ENCODE results near the gene KIF12.

KIF12 gene

DNA sequence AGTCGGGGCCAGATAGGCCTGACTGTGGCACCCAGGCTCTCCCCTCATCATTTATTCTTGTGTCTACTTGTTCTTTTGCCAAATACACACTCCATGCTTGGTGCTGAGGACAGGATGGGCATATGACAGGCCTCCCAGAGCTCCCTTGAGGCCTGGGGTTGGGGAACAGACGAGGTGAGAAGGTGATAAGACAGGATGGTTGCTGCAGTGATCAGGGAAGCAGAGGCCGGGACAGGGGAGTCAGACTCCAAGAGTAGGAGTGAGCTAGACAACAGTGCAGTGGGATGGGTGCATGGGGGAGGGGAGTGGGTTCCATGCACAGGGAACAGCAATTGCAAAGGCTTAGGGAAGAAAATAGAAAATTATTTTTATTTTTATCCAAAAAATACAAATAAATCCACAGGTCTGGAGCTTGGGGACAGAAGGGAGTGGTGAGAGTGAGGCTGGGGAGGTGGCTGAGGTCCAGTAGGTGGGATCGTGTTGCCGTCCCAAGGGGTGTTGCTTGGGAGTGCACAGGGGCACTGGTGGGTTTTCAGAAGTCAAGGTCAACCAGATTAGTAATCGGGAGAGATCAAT, 17.6 kb downstream of the KIF12 start:
- H3K9me3 ChIP-seq (ENCODE audit: control insufficient read depth, low read length), result no peaks in the 10 kb centered on the region
- DNase-seq (ENCODE audit: low read depth), result no peak
- H3K27me3 ChIP-seq (replicated peaks; ENCODE audit: control insufficient read depth, insufficient read depth, low read length), result peaks cover 34% of the 10 kb centered on the region
- H3K4me1 ChIP-seq (ENCODE audit: control insufficient read depth, insufficient read depth, low read length), result peaks cover 12% of the 10 kb centered on the region
- no peak overlapping the region for H3K4me3 ChIP-seq (ENCODE audit: low read length)
- no peak overlapping the region for H3K9ac ChIP-seq (ENCODE audit: low read length)
- H3K36me3 ChIP-seq (ENCODE audit: control insufficient read depth, insufficient read depth, low read length, severe bottlenecking), result no peaks in the 10 kb centered on the region

DNA sequence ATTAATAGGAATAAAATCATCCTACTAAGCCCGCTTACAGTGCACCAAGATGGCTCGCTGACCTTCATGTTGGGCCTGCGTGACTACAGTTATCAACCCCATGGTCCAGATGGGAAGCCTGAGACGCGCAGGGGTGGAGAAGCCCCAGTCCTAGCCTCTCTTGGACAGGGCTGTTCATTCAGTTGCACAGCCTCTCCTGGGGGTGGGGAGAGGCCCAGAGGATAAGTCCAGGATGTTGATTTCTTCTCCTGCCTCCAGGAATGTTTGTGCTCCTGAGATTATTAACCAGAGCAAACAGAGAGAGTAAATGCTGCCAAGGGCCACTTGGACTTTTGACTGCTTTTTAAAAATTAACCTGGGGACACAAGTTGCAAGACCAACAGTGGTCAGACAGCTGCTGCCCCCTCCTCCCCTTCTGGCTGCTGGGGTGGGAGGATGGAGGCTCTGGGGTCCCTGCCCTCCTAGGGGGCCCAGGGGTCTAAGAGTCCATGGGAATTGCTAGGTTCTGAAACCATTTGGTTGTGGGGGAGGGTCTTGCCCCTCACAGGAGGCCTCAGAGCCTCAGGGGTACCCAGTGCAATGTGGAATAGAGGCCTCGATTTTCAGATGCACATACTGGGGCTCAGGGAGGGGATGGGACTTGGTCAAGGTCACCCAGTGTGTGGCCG, 18.2 kb downstream of the KIF12 start:
- Histone ChIP-seq H3K36me3 (ENCODE audit: control insufficient read depth, insufficient read depth, low read length, severe bottlenecking) (no peaks in the 10 kb centered on the region), H3K9me3 (ENCODE audit: control insufficient read depth, low read length) (no peaks in the 10 kb centered on the region), H3K4me1 (ENCODE audit: control insufficient read depth, insufficient read depth, low read length) (peaks cover 12% of the 10 kb centered on the region), H3K9ac (ENCODE audit: low read length) (no peak overlapping the region), H3K27me3 (replicated peaks; ENCODE audit: control insufficient read depth, insufficient read depth, low read length) (peaks cover 36% of the 10 kb centered on the region), H3K4me3 (ENCODE audit: low read length) (no peak overlapping the region)
- DNase-seq (ENCODE audit: low read depth), result no peak

- H3K4me1 ChIP-seq (ENCODE audit: control insufficient read depth, insufficient read depth, low read length), result peaks cover 12% of the 10 kb centered on the region
- no peaks in the 10 kb centered on the region for H3K36me3 ChIP-seq (ENCODE audit: control insufficient read depth, insufficient read depth, low read length, severe bottlenecking)
- H3K4me3 ChIP-seq (ENCODE audit: low read length), result no peak overlapping the region
- peaks cover 42% of the 10 kb centered on the region for H3K27me3 ChIP-seq (replicated peaks; ENCODE audit: control insufficient read depth, insufficient read depth, low read length)
- no peak overlapping the region for H3K9ac ChIP-seq (ENCODE audit: low read length)
- no peaks in the 10 kb centered on the region for H3K9me3 ChIP-seq (ENCODE audit: control insufficient read depth, low read length)
- no peak for DNase-seq (ENCODE audit: low read depth)
Observed at GRCh38 chr9:114080195-114080772, 18.8 kb downstream of the KIF12 start.

- no peaks in the 10 kb centered on the region for H3K9me3 ChIP-seq (ENCODE audit: control insufficient read depth, low read length)
- no peak overlapping the region for H3K9ac ChIP-seq (ENCODE audit: low read length)
- H3K4me3 ChIP-seq (ENCODE audit: low read length), result no peak overlapping the region
- no peaks in the 10 kb centered on the region for H3K36me3 ChIP-seq (ENCODE audit: control insufficient read depth, insufficient read depth, low read length, severe bottlenecking)
- peaks cover 47% of the 10 kb centered on the region for H3K27me3 ChIP-seq (replicated peaks; ENCODE audit: control insufficient read depth, insufficient read depth, low read length)
- no peak for DNase-seq (ENCODE audit: low read depth)
- peaks cover 3% of the 10 kb centered on the region for H3K4me1 ChIP-seq (ENCODE audit: control insufficient read depth, insufficient read depth, low read length)
Observed at GRCh38 chr9:114078781-114079156, 20.3 kb downstream of the KIF12 start.

DNA sequence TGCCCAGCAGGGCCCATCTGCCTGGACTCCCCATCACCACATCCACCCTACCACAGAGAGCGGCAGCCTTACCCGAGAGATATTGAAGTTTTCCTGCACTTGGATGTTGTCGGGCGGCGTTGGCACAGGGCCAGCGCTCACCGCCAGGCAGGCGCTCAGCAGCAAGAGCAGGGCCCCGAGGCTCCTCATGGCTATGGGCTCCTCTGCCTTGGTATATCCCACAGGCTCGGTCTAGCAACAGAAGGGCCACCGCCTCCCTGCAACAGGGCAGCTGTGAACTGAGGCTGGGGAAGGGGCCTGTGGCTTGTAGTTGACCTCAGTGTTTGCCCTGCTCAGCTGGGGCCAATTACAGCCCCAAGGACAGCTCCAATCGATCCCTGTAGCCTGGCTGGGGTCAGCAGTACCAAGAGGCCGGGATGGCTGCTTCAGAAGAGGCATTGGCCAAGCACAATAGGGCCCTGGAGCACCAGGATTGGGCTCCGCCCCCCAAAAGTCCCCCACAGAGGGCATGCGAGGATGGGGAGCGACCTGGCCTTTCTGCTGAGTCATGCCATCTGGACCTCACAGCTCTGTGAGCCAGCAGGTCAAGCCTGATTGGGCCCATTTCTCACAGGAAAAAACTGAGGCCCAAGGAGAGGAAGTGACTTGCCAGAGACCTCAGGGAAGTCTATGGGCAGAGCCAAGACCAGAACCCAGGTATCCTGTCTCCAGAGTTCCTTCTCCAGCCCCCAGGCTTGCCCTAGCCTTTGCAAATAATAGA, 20.9 kb downstream of the KIF12 start, which contains the start of gene AMBP:
AMBP (minus strand) TSS at position 280 of the 760 bp plus-strand sequence; CDS start at position 189, 91 bp downstream.
- peaks cover 47% of the 10 kb centered on the region for H3K27me3 ChIP-seq (replicated peaks; ENCODE audit: control insufficient read depth, insufficient read depth, low read length)
- no peaks in the 10 kb centered on the region for H3K36me3 ChIP-seq (ENCODE audit: control insufficient read depth, insufficient read depth, low read length, severe bottlenecking)
- no peak within 1 kb of the TSS for H3K9ac ChIP-seq (ENCODE audit: low read length)
- no peak within 1 kb of the TSS for H3K4me3 ChIP-seq (ENCODE audit: low read length)
- peaks cover 3% of the 10 kb centered on the region for H3K4me1 ChIP-seq (ENCODE audit: control insufficient read depth, insufficient read depth, low read length)
- no peaks in the 10 kb centered on the region for H3K9me3 ChIP-seq (ENCODE audit: control insufficient read depth, low read length)
- no peak for DNase-seq (ENCODE audit: low read depth)

DNA sequence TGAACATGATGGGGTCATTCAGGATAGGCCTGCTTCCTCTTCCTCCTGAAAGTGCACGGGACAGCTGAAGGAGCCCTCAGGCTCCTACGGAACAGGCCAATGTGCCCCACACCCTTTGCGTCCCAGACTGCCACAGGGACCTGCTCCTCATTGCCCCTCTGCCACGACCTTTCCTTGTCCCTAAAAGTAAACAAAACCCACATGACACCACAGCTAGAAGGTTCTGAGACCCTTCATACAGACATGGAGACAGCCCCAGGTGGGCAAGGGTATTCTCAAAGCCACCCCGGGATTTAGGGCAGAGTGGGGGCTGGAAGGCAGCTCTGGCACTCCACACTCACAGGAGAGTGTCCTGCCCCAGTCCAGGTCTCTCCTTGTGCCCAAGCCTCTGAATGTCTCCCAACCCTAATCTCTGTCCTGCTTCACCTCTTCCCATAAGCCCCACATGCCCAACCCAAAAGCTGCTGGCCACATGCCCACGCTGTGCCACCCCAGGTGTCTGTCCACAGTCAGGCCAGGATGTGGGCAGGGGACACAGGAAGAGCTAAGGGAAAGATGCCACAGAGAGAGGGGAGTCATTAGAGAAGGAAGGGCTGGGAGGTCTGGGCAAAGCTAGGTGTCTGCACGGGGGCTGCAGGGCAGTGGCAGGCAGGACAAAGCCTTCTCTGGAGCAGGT, 21.8 kb downstream of the KIF12 start:
- Histone ChIP-seq H3K27me3 (replicated peaks; ENCODE audit: control insufficient read depth, insufficient read depth, low read length) (peaks cover 47% of the 10 kb centered on the region), H3K9me3 (ENCODE audit: control insufficient read depth, low read length) (no peaks in the 10 kb centered on the region), H3K4me1 (ENCODE audit: control insufficient read depth, insufficient read depth, low read length) (peaks cover 6% of the 10 kb centered on the region), H3K4me3 (ENCODE audit: low read length) (no peak overlapping the region), H3K36me3 (ENCODE audit: control insufficient read depth, insufficient read depth, low read length, severe bottlenecking) (no peaks in the 10 kb centered on the region), H3K9ac (ENCODE audit: low read length) (no peak overlapping the region)
- no peak for DNase-seq (ENCODE audit: low read depth)

DNA sequence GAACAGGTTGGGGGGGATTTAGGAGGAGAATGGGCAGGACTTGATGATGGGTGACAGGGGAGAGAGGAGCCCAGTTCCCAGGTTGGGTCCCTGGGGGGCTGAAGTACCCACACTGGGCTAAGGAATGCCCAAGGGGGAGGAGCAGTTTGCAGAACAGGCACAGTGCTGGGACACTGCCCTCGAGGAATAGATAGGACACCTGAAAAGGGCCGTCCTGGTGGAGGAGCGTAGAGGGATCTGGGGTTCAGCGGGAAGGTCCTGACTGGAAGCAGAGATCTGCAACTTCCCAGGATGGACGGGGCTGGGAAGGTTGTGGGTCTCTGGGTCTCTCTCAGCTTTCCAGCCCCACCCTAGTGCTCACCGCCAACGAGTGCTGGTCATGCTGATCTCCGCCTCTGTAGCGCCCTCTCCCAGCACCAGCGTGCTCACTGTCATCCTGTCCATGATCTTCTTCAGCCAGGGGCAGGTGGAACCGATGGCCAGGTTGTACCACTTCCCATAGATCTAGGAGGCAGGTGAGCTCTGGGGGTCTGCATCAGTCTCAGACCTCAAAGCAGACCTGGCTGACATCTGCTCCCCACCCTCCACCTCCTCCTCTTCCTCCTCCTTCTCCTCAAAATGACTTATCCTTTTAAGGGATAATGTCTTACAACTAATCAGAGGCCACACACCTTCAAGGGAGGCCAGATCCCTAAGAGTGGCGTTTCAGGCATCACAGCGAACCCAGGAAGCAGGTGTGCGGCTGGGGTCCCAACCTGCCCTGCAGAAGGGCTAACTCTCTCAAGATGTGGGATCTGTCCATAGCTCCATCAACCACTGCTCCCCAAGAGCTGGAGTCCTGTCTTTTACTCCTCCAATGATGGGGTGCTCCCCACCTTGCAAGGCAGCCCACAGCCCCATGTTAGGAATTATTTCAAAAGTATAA, 22.6 kb downstream of the KIF12 start:
- no peak overlapping the region for H3K9ac ChIP-seq (ENCODE audit: low read length)
- H3K36me3 ChIP-seq (ENCODE audit: control insufficient read depth, insufficient read depth, low read length, severe bottlenecking), result no peaks in the 10 kb centered on the region
- H3K9me3 ChIP-seq (ENCODE audit: control insufficient read depth, low read length), result no peaks in the 10 kb centered on the region
- peaks cover 12% of the 10 kb centered on the region for H3K4me1 ChIP-seq (ENCODE audit: control insufficient read depth, insufficient read depth, low read length)
- no peak for DNase-seq (ENCODE audit: low read depth)
- H3K4me3 ChIP-seq (ENCODE audit: low read length), result no peak overlapping the region
- H3K27me3 ChIP-seq (replicated peaks; ENCODE audit: control insufficient read depth, insufficient read depth, low read length), result peaks cover 47% of the 10 kb centered on the region

GRCh38 chr9:114075602-114076001, 23.5 kb downstream of the KIF12 start:
- no peaks in the 10 kb centered on the region for H3K9me3 ChIP-seq (ENCODE audit: control insufficient read depth, low read length)
- H3K27me3 ChIP-seq (replicated peaks; ENCODE audit: control insufficient read depth, insufficient read depth, low read length), result peaks cover 50% of the 10 kb centered on the region
- H3K4me3 ChIP-seq (ENCODE audit: low read length), result no peak overlapping the region
- H3K4me1 ChIP-seq (ENCODE audit: control insufficient read depth, insufficient read depth, low read length), result peaks cover 12% of the 10 kb centered on the region
- H3K36me3 ChIP-seq (ENCODE audit: control insufficient read depth, insufficient read depth, low read length, severe bottlenecking), result no peaks in the 10 kb centered on the region
- no peak overlapping the region for H3K9ac ChIP-seq (ENCODE audit: low read length)
- DNase-seq (ENCODE audit: low read depth), result no peak

GRCh38 chr9:114072184-114073140, 26.6 kb downstream of the KIF12 start:
- H3K9ac ChIP-seq (ENCODE audit: low read length), result no peak overlapping the region
- H3K4me3 ChIP-seq (ENCODE audit: low read length), result no peak overlapping the region
- peak; percentile 17 for DNase-seq (ENCODE audit: low read depth)
- H3K9me3 ChIP-seq (ENCODE audit: control insufficient read depth, low read length), result no peaks in the 10 kb centered on the region
- H3K36me3 ChIP-seq (ENCODE audit: control insufficient read depth, insufficient read depth, low read length, severe bottlenecking), result no peaks in the 10 kb centered on the region
- H3K4me1 ChIP-seq (ENCODE audit: control insufficient read depth, insufficient read depth, low read length), result peaks cover 12% of the 10 kb centered on the region
- peaks cover 39% of the 10 kb centered on the region for H3K27me3 ChIP-seq (replicated peaks; ENCODE audit: control insufficient read depth, insufficient read depth, low read length)
